ENCODE data around the gene PYGM.

PYGM gene

DNA sequence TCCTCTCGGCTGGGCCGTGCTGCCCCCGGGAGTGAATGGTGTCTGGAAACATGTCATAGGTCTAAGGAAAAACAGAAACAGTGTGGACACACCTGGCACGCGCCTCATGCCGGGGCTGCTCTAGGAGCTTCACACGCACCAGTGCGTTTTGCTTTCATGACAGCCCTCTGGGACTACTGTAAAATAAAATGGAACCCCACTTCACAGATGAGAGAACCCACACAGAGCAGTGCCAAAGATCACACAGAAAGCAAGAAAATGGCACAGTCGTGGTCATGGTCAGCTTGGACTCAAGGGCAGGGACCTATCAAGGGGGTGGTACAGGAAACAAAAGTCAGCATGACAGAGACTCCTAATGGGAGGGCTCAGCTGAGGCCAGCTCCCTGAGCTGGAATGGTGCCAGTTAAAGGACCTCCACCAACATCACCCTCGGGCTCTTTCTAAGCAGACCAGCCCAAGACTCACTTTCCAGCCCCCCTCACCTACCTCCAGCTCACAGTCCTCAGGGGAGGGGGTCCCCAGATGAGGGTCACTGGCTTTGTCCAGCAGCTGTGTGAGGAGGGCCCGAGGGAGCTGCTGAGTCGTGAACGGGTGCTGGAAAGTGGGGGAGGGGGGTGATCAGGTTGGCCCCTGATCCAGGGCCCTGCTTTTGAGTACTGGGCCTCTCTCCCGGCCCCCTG is 40.0 kb upstream of the PYGM start:
- no peaks in the 10 kb centered on the region for H3K27me3 ChIP-seq (ENCODE audit: control insufficient read depth, insufficient read depth, low read length)
- H3K9ac ChIP-seq (ENCODE audit: low read length), result no peak overlapping the region
- H3K9me3 ChIP-seq (ENCODE audit: control insufficient read depth, insufficient read depth, low read depth, low read length), result no peaks in the 10 kb centered on the region
- peaks cover 39% of the 10 kb centered on the region for H3K36me3 ChIP-seq (ENCODE audit: control insufficient read depth, insufficient read depth, low read length)
- no peak overlapping the region for H3K4me3 ChIP-seq (ENCODE audit: low read depth, low read length)
- peaks cover 6% of the 10 kb centered on the region; the same call in 1 of the 2 replicates for H3K4me1 ChIP-seq (ENCODE audit: control insufficient read depth, insufficient read depth, low read length)
- H3K27ac ChIP-seq (ENCODE audit: low read depth, low read length), result no peak overlapping the region

DNA sequence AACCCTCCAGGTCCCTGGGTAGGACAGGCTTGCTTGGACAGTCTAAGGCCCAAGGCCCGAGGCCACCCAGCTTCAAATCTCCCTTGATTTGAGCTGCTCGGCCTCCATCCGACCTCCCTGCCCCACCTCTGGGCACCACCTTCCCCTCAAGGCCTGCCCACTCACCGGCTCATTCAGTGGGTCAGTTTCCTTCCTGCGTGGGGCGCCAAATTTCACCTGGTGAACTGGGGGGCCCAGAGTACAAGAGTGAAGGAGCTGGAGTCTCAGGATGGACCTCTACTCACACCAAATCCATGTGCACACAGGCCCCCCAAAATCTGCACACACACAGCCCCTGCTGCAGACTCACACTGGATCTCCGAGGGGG is 39.5 kb upstream of the PYGM start:
- Histone ChIP-seq H3K9ac (ENCODE audit: low read length) (no peak overlapping the region), H3K9me3 (ENCODE audit: control insufficient read depth, insufficient read depth, low read depth, low read length) (no peaks in the 10 kb centered on the region), H3K36me3 (ENCODE audit: control insufficient read depth, insufficient read depth, low read length) (peaks cover 37% of the 10 kb centered on the region), H3K27me3 (ENCODE audit: control insufficient read depth, insufficient read depth, low read length) (no peaks in the 10 kb centered on the region), H3K4me1 (ENCODE audit: control insufficient read depth, insufficient read depth, low read length) (peaks cover 5% of the 10 kb centered on the region; the same call in 1 of the 2 replicates), H3K27ac (ENCODE audit: low read depth, low read length) (no peak overlapping the region), H3K4me3 (ENCODE audit: low read depth, low read length) (no peak overlapping the region)

DNA sequence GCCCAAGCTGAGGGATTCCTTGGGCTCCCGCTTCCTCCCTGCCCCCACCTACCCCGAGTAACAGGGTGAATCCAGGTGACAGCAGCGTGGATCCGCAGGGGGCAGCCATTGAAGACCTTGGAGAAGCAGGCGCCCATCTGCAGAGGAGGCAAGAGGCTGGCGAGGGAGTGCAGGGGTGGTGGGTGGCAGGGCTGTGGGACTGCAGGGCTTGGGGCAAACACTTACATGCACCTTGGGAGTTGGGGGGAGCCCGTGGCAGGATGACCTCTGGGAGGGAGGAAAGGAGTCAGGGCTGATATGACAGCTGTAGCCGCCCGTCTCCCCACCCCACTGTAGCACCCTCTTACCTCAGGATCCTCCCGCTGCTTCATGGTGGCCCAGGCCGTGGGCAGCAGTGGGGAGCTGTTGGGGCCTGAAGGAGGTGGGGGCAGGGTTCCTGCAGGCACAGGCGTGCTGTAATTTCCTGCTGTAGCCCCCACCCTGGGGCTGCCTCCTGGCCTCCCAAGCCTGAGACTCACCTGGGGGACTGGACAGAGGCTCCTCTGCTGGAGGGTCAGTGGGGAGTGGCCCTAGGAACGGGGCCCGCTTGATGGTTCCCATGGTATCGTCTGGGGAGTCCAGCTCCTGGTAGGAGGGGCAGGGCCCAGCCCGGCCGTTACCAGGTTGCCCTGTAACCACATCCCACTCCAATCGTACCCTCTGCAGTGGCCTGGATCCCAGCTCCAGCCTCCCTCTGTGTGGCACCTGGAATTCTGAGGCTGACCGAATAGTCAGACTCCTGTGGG is 37.2 kb upstream of the PYGM start:
- Histone ChIP-seq H3K27me3 (ENCODE audit: control insufficient read depth, insufficient read depth, low read length) (no peaks in the 10 kb centered on the region), H3K27ac (ENCODE audit: low read depth, low read length) (no peak overlapping the region), H3K4me3 (ENCODE audit: low read depth, low read length) (no peak overlapping the region), H3K4me1 (ENCODE audit: control insufficient read depth, insufficient read depth, low read length) (no peaks in the 10 kb centered on the region), H3K9me3 (ENCODE audit: control insufficient read depth, insufficient read depth, low read depth, low read length) (no peaks in the 10 kb centered on the region), H3K9ac (ENCODE audit: low read length) (no peak overlapping the region), H3K36me3 (ENCODE audit: control insufficient read depth, insufficient read depth, low read length) (peaks cover 37% of the 10 kb centered on the region)

DNA sequence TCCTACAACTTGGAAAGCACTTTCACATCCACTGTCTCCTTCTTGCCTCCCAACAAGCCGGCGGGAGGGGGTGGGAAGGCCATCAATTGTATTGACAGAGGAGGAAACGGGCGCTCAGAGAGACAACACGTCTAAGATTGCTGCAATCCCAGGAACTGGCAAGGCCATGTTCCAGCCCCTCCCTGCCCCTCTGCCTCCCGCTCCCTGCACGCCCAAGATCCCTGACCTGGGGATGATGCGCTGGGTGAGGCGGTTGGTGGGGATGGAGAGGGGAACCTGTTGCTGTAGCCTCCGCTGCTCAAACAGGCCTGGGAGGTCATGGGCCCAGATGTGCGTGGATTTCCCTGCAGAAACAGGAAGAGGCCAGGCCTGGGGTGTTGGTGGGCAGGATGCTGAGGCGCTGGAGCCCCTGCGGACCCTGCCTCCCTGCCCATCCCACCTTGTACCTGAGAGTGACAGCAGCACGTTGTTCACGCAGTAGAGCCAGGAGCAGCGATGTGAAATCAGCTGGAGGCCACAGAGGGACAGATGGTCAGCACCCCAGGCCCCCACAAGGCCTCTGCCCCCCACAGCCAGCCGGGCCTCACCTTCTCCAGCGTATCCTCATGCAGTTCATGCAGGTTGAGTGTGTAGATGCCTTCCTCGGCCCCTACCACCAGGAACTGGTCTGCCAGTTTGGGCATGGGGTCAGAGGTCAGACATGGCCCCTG is 36.4 kb upstream of the PYGM start:
- Histone ChIP-seq H3K9me3 (ENCODE audit: control insufficient read depth, insufficient read depth, low read depth, low read length) (no peaks in the 10 kb centered on the region), H3K27me3 (ENCODE audit: control insufficient read depth, insufficient read depth, low read length) (no peaks in the 10 kb centered on the region), H3K27ac (ENCODE audit: low read depth, low read length) (no peak overlapping the region), H3K36me3 (ENCODE audit: control insufficient read depth, insufficient read depth, low read length) (peaks cover 39% of the 10 kb centered on the region), H3K4me3 (ENCODE audit: low read depth, low read length) (no peak overlapping the region), H3K9ac (ENCODE audit: low read length) (no peak overlapping the region), H3K4me1 (ENCODE audit: control insufficient read depth, insufficient read depth, low read length) (no peaks in the 10 kb centered on the region)

DNA sequence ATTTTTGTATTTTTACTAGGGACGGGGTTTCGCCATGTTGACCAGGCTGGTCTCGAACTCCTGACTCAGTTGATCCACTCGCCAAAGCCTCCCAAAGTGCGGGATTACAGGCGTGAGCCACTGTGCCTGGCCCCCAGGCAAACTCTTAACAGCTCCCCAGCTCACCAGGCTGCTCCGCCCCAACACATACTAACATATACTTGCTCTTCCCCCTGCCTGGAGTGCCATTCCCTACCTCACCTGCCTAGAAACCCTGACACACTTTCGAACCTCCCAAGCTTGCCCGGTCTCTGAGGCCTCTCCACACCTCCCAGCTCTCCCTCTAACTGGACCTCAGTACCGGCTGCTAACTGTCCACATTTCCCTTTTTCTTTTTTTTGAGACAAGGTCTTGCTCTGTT is 34.8 kb upstream of the PYGM start:
- H3K4me1 ChIP-seq (ENCODE audit: control insufficient read depth, insufficient read depth, low read length), result no peaks in the 10 kb centered on the region
- H3K9ac ChIP-seq (ENCODE audit: low read length), result no peak overlapping the region
- H3K27me3 ChIP-seq (ENCODE audit: control insufficient read depth, insufficient read depth, low read length), result no peaks in the 10 kb centered on the region
- no peaks in the 10 kb centered on the region for H3K9me3 ChIP-seq (ENCODE audit: control insufficient read depth, insufficient read depth, low read depth, low read length)
- H3K27ac ChIP-seq (ENCODE audit: low read depth, low read length), result no peak overlapping the region
- peaks cover 42% of the 10 kb centered on the region for H3K36me3 ChIP-seq (ENCODE audit: control insufficient read depth, insufficient read depth, low read length)
- no peak overlapping the region for H3K4me3 ChIP-seq (ENCODE audit: low read depth, low read length)

DNA sequence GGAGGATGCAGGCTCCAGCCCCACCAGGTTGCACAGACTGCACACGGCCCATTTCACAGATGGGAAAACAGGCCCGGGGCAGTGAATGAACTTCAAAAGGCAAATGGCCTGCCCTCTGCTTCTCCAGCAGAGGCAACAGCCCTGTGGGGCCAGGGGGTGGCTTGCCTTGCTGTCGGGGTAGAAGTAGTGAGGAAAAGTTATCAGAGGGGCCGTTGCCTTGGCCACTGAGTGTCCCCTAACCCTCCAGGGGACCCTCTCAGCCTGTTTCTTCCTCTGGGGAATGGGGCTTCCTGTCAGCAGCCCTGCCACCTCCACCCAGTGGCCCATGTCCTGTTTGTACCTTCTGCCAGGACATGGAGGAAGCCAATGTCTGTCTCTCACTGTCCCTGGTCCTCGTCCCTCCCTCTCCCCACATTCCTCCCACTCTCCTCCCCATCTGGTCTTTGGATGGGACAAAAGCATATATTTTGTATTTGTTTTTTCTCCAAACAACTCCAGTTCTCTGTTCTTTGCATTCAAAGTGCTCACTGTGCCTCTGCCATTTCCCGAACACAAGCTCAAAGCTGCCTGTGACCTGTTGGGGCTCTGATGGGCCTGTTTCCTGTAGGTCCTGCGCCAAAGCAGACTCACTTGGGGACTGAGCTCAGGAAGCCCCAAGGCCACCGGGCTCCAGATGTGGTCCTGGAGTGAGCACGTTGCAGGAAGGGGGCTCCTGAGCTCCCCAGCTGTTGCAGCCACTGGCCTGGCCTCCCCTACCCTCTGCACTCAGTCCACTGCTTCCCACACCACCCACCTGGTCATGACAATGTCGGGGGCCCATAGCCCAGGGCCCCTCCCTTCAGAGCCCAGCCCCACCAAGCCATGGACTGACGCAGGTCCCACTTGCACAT is 33.7 kb upstream of the PYGM start:
- H3K27ac ChIP-seq (ENCODE audit: low read depth, low read length), result no peak overlapping the region

DNA sequence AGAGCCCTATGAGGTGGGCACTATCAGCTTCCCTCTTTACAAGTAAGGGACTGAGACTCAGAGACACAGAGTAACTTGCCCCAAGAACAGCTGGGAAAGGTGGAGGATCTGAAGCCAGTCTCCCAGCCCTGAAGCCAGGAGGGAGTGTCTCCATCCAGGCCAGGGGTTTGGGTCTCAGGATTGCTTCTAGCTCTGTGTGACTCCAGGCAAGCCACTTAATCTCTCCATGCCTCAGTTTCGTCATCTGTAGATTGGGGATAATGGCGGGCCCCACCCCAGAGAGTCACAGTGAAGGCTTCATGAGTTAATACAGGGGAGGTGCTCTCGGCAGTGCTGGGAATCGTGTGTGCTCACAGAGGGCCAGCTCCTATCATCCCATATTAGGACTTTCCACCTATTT is 32.7 kb upstream of the PYGM start:
- H3K9me3 ChIP-seq (ENCODE audit: control insufficient read depth, insufficient read depth, low read depth, low read length), result no peaks in the 10 kb centered on the region
- no peak overlapping the region for H3K4me3 ChIP-seq (ENCODE audit: low read depth, low read length)
- no peak overlapping the region for H3K27ac ChIP-seq (ENCODE audit: low read depth, low read length)
- no peaks in the 10 kb centered on the region for H3K4me1 ChIP-seq (ENCODE audit: control insufficient read depth, insufficient read depth, low read length)
- no peak overlapping the region for H3K9ac ChIP-seq (ENCODE audit: low read length)
- peaks cover 42% of the 10 kb centered on the region for H3K36me3 ChIP-seq (ENCODE audit: control insufficient read depth, insufficient read depth, low read length)
- H3K27me3 ChIP-seq (ENCODE audit: control insufficient read depth, insufficient read depth, low read length), result no peaks in the 10 kb centered on the region

More for the DNA sequence above, 33.7 kb upstream of the PYGM start:
- no peak overlapping the region for H3K4me3 ChIP-seq (ENCODE audit: low read depth, low read length)
- no peaks in the 10 kb centered on the region for H3K27me3 ChIP-seq (ENCODE audit: control insufficient read depth, insufficient read depth, low read length)
- H3K9me3 ChIP-seq (ENCODE audit: control insufficient read depth, insufficient read depth, low read depth, low read length), result no peaks in the 10 kb centered on the region
- no peaks in the 10 kb centered on the region for H3K4me1 ChIP-seq (ENCODE audit: control insufficient read depth, insufficient read depth, low read length)
- H3K36me3 ChIP-seq (ENCODE audit: control insufficient read depth, insufficient read depth, low read length), result peaks cover 41% of the 10 kb centered on the region
- H3K9ac ChIP-seq (ENCODE audit: low read length), result no peak overlapping the region

DNA sequence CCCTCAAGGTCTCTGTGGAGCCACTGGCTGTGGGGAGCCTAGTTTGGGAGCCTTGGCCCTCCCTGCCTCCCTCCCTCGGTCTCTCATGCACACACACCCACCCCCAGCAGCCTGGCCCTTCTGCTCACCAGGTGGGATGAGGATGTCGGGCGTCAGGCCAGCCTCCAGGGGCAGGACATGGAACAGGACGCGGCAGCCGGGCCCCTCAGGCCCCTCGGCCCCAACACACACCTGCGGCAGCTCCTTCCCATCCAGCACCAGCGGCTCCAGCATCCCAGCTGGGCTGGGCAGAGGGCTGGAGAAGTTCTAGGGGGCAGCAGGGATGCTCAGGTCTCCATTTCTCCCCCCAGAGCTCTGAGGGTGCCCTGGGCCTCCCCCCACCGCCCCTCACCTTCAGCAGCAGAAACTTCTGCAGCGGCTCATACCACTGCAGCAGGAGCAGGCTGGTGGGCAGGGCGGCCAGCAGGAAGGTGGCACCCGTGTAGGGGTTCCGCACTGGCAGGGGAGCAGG is 32.1 kb upstream of the PYGM start:
- no peak overlapping the region for H3K9ac ChIP-seq (ENCODE audit: low read length)
- no peak overlapping the region for H3K27ac ChIP-seq (ENCODE audit: low read depth, low read length)
- no peaks in the 10 kb centered on the region for H3K4me1 ChIP-seq (ENCODE audit: control insufficient read depth, insufficient read depth, low read length)
- no peaks in the 10 kb centered on the region for H3K27me3 ChIP-seq (ENCODE audit: control insufficient read depth, insufficient read depth, low read length)
- no peaks in the 10 kb centered on the region for H3K9me3 ChIP-seq (ENCODE audit: control insufficient read depth, insufficient read depth, low read depth, low read length)
- no peak overlapping the region for H3K4me3 ChIP-seq (ENCODE audit: low read depth, low read length)
- peaks cover 37% of the 10 kb centered on the region for H3K36me3 ChIP-seq (ENCODE audit: control insufficient read depth, insufficient read depth, low read length)

DNA sequence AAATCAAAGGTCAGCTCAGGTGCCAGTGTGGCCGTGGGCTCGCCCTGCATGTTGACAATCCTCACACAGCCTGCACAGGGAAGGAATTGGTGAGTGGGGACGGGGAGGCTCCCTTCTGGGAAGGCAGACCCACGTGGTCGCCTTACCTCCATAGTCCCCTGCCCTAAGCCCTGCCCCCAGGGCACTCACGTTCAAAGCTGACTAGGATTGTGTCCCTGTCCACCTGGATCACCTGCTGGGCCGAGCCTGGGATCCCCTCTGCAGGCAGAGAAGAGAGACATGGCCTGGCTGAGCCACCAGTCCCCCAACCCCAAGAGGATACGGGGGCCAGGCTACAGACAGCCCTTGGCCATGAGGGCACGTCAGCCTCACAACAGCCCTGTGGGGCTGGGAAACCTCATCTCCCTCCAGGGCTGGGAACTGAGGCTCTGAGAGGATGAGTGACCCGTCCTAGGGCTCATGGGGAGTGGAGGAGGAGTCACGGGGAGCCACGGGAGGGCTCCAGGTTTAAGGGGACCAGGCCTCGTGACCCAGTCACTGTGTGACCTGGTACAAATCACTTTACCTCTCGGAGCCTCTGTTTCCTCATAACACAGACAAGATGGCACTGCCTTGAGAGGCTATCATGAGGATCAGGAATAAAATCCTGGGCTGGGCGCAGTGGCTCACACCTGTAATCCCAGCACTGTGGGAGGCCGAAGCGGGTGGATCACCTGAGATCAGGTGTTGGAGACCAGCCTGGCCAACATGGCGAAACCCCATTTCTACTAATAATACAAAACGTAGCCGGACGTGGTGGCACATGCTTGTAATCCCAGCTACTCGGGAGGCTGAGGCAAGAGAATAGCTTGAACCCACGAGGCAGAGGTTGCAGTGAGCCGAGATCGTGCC is 30.7 kb upstream of the PYGM start:
- Histone ChIP-seq H3K4me3 (ENCODE audit: low read depth, low read length) (no peak overlapping the region), H3K27me3 (ENCODE audit: control insufficient read depth, insufficient read depth, low read length) (no peaks in the 10 kb centered on the region), H3K27ac (ENCODE audit: low read depth, low read length) (no peak overlapping the region), H3K36me3 (ENCODE audit: control insufficient read depth, insufficient read depth, low read length) (peaks cover 24% of the 10 kb centered on the region), H3K9ac (ENCODE audit: low read length) (no peak overlapping the region), H3K4me1 (ENCODE audit: control insufficient read depth, insufficient read depth, low read length) (no peaks in the 10 kb centered on the region), H3K9me3 (ENCODE audit: control insufficient read depth, insufficient read depth, low read depth, low read length) (no peaks in the 10 kb centered on the region)

Data from HUES6 (cell line).